Measurements from ENCODE around the gene TRIM32.

TRIM32 gene

DNA sequence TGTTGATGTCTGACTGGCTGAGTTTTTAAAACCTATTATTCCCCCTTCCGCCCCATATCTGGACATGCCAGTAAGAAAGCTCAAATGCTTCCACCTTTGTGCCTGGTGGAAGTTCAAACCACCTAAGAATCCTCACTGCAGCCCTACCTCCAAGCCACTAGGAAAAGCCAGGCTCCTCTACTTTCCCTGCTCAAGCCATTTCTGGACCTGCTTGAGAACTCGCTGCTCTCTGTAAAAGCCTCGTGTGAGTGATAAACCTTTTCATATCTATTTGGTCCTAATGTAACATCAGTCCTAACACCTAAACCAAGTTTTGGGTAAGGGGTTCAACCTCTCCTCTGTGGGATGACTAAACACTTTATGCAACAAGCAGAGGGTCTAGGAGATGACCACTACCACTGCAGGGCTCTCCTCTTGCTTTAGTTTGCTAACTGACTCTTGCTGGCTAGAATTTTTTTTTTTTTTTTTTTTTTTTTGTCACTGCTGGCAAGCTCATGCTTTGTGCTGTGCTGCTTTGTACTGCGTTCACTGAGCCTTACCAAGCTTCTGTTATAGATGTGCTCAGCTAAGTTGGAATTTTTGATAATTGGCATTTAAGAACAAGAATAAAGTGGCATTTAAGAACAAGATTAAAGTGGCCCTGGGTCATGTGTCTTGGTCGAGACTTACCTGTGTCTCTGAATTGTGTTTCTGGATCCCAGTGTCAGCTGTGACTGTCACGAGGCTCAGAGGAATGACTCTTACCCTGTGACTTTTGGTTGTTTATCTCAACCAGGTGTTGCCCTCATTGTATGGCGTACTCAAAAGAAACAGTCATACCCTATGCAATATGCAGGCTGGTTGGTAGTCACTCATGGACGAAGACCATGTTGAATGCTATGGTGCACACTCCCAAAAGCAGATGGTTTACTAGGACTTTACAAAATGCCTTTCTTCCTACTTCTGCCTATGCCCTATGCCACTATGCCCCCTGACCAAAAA, 19.5 kb downstream of the TRIM32 start:
- DNase-seq: no peak

DNA sequence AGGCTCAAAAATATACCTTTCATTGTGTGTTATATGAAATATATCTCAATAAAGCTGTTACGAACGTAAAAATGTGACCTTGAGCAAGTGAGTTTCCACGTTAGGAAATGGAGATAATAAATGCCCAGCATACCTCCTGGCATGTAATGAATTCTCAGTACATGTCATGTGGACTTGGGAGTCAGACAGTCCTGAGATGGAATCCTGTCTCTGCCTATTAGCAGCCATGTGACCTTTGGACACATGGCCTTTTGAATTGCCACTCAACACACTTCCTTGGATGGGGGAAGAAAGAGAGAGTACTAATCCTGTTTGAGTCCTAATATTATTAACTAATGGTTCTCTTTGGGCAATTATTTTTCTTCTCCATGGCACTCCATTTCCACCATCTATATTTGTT, 25.7 kb downstream of the TRIM32 start:
- no peak for DNase-seq

DNA sequence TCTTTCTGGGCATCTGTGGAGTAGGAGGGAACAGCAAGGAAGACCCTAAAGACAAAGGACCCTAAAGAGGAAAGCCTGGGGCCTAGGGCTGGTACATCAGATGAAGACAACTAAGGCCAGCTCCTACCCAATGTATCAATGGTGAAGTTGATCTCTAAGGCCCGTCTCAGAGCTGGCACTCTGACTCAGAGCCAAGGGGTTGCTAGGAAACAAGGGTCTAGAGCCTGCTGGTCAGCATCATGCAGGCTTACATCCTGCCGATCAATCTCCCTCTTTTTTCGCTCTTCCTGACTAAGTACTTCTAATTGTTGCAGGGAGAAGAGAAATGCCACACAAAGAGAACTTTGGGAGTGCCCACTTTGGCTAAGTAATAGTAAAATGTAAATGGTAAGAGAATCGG, 26.2 kb downstream of the TRIM32 start:
- DNase-seq: no peak

DNA sequence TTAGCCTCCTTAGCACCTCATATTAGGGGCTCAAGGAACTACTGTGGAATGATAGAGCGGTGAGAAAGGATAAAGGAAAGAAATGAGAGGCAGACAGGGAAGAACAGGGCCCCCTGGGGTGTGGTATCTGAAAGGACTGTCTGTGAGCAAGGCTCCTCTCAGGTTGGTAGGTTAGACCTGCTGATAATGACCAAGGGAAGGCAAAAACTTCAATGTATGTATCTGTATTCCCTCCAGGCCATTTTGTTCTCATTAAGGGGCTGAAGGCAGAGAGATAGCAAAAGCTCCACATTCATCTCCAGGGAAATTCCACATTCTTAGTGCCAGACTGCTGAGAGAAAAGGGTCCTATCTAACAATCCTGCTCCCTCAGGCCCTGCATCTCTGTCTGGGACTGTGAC, 28.6 kb downstream of the TRIM32 start:
- DNase-seq: no peak

DNA sequence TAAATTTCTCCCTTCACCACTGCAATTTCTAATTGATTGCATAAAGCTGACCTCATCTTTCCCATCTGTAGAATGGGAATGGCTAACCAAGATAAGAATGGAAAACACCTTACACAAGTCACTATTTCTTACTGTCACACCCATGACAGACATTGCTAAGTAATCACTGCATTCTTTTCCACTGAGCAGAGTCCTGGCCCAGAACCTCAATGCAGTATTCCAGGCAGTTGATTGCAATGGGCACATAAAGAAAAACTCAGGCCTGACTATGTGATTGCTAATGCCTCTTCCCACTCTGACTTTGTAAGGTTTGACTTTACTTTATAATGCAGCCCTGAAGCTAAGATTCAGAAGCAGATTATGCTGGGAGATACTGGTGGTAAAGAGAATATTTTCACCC, 29.3 kb downstream of the TRIM32 start:
- DNase-seq: no peak

DNA sequence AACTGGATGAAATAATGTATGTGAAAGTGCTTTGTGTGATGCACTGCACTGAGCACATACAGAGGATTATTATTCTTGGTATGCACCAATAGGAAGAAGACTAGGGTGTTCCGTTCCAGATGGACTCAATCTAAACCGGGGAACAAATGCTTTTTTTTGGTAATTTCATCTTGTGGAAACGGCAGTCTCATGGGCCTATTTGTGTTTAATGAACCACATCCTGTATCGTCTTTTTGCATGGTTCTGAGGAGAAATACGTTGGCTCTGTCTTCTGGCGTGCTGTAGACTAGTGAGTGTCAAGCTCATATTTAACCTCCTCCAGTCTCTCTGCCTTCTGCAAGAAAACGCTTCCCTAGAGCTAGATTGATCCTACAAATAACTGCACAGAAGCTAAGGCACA, 30.0 kb downstream of the TRIM32 start:
- no peak for DNase-seq

DNA sequence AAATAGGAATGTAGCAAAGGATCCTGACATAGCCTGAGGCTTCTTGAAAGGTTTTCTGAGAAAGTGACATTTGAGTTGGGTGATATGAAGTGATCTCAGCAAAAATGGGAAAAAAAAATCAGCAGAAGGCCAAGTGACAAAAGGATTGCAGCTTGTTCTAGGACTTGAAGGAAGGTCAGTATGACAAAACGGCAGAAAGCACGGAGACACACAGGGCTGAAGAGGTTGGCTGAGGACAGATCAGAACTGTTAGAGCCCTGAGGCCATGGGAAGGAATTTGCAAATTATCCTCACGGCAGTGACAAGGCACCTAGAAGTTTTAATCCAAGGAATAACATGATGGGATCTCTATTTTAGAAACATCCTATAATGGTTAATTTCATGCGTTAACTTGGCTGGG, 31.0 kb downstream of the TRIM32 start:
- no peak for DNase-seq

DNA sequence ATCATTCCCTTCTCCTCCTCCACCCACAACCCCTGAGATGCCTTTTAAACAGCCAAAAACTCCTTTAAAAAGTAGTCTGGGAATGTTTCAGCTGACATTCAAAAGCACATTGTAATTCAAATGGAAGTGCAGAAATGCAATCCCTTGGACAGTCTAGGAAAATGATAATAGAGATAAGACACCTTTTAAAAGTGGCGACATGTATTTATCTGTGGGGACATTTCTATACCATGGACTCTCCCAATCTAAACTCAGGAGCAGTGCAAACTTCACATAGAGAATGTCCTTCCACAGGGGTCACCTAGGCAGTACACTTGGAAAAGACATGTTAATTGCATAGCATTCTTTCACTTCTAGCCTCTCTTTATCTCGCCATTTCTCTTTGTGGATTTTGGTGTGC, 33.0 kb downstream of the TRIM32 start:
- no peak for DNase-seq

DNA sequence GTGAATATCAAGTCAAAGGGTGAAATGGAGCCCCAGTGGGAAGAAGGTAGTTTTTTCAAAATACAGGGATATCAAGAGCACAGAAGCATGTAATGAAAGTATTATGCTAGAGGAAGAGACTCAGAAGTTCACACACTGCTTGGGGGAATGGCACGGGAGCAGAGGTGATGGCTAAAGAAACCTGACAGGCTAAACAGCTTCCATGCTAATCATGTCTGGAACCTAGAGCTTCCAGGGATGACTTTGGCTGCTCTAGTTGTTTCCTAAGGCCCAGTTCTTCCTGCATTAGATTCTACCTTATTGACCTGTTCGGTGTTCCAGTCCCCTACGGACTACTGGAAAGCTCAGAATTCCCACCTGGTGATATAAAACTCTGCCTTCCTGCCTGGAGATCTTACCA, 34.3 kb downstream of the TRIM32 start:
- no peak for DNase-seq

DNA sequence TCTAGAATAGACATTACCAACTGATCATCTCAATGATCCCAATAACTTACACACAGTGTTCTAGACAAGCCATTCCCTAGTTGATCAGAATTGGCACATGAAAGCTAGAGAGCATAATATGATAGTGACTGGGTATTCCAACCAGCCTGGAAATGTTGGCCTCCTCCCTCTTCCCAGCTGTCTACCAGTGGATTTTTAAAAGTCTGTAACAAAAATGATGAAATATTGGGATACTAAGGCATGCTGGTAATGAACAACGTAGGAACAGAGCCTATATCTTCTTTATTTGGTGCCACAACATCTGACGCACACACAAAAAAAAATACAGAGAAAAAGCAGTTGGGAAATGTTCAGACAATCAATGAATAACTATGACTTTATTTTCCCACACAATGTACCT, 34.8 kb downstream of the TRIM32 start:
- DNase-seq: no peak

DNA sequence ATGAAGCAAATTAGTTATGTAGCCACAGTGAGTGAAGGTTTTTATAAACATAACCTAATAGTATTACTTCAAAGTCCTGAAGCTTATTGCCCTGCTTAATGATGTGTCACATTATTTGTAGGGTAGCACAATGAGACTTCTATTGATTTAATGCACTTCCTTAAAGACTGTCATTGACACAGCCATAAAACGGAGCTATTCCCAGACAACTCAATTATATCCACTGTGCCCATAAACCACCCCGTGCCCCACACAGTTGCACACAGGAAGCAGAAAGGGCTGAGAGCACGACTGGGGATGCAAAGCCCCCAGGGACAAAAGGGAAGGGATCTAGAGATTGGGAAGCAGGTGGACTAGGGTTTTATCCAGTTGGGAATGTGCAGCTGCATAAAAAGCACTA, 37.0 kb downstream of the TRIM32 start:
- DNase-seq: no peak

DNA sequence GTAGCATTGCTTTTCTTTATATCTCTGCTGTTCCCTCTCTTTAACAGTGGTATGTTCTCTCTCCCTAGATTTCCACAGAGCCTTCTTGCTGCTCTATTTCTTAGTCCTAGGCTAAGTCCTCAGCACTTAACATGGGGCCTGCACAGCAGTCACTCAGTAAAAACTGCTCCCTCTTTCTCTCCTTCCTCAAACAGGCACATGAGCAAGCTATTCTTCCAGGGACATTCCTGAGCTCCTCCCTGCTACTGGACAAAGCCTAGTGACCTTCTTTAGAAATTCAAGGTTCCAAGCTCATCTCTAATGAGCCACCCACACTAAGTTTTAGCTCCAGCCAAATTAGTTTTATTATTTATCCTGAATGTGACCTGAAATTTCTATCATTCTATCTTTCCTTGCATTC, 39.5 kb downstream of the TRIM32 start:
- DNase-seq: no peak

DNA sequence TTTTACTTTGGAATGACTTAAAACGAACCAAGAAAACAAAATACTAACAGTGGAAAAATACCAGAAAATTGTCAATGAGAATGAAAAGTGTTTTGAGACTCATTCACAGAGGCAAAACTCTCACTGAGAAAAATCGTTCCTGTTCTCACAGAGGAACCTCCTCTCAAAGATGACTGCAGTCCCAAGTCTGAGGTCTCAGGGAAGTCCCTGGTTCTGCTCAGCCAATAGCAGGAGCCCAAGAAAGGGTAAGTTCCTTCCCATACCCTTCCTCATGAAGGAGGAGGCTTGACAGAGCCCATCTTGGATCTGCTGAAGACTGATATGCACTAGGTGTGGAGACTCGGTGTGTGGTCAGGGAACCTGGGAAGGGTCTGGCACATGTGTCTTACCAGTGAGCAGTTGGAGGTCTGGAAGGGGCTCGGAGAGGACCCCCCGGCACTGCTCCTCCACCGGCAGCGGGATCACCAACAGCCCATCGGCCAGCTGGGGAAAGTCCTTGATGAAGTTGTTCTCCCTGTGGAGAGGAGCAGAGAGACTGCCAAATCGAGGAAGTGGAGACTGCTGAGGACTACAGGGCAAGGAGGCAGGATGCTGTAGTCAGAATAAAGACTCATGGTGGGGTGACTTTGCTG, 46.0 kb downstream of the TRIM32 start:
- no peak for DNase-seq

DNA sequence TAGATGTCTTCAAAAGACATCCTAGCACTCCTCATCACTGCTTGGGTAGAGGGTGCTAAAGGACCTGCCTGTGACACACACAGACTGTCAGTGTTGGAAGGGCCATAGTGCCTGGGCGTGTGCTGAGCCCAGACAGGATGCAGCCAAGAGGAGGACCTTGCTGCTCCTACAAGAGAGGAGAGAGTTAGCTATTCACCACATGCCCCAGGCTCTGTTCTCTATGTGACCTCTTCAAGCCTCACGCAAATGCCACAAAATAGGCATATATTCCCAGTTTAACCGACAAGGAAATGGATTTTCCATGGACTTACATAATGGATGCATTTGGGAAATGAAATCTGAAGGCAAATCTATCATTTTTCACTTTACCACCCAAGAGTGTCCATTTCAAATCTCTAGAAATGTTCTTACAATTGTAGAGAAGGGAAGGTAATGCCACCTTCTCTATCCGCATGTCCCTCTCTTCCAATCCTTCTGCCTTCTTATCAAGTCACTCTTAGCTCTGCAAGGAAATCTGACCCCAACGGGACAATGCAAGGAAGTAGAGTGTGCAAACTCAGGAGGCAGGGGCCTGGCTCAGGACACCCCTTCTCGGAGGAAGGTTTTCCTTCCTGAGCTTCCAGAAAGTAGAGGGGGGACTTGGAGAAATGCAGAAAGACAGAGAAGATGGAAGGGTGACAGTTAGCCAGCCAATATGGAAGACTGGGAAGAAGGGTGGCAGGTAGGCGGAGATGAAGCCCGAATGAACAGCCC, 49.5 kb downstream of the TRIM32 start:
- DNase-seq: no peak

DNA sequence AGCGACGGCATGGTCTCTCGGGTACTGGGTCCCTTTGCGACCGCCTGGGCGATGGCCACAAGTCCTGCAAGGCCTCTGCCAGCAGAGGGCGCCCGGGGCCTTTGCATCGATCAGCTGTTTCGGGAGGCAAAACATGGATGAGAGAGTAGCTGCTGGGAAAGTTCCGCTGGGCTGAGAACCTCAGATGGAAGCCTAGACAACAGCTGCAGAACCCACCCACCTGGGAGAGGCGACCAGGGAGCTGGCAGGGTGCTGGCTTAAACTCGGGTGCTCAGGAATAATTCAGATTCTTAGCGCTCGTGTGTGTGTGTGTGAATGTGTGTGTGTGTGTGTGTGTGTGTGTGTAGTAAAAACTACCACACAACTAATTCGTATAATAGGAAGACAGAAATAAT, 50.0 kb downstream of the TRIM32 start:
- peak; percentile 68 for DNase-seq

DNA sequence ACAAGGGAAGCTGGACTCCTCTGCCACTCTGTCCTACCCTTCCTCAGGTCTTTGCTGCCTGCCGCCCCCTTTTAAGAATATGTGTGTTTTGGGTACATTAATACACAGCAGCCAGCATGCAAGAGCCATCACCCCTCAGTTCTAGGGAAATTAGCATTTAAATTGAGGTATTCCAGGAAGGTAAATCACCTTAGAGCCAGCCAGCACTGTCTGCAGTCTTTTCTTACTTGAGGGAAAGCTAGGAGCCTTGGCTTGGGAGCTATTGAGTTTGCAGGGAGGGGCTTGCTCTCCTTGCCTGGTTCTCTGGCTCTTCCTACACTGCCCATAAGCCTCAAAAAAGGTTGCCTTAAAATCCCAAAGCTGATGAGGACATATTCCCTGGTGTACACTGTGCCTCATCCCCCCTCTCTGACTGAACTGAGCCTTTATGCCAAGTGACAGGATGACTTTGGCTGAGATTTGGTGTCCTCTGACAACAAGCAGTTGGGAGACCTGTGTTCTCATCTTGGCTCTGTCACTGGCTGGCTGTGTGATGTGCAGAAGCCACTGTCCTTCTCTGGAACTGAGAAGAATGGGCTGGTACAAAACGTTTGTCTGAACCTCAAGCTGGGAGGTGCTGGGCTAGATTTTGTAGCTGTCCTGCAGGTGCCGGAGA, 54.1 kb downstream of the TRIM32 start:
- no peak for DNase-seq

DNA sequence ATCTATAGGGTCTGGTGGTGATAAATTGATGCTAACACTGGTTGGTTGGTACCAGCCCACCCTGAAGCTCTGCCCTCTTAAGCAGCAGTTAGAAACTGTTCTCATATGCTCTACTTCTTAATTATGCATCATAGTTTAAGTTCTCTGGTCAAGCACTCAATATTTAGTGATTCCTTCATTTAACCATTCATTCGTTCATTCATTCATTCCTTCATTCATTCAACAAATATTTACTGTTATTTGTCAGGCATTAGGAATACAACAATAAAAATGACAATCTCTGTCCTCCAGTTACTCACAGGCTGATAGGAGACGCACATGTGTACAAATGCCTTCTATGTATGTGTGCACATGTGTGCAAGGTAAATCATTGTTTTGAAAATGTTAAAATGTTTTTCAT, 54.6 kb downstream of the TRIM32 start:
- no peak for DNase-seq

DNA sequence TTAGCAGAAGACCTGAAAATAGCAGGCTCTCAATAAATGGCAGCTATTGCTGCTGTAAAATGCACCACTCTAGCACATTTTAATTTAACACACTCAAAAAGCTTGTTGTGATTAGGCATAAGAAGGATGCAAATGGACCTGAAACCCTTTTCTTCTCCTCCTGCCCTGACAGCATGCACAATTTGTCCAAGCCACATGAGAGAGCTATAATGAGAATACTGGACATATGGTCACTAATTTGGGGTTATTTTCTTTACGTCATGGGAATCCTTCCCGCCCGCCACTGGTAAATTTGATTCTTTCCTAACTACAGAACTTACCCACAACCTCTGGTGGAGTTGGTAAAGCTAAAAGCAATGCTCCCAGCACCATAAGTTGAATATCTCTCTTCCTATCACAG, 62.1 kb downstream of the TRIM32 start:
- no peak for DNase-seq

DNA sequence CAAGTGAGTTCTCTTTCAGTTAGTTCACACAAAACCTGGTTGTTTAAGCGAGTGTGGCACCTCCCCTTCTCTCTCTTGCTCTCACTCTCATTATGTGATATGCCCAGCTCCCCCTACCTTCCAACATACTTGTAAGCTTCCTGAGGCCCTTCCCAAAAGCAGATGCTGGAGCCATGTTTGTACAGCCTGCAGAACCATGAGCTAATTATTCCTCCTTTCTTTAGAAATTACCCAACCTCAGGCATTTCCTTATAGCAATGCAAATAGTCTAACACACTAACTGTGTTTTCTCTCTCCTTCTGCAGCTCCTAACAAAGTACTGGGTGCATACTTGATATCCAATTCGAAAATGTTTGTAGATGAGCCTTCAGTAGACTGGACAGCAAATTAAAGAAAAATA, 62.7 kb downstream of the TRIM32 start:
- DNase-seq: no peak

DNA sequence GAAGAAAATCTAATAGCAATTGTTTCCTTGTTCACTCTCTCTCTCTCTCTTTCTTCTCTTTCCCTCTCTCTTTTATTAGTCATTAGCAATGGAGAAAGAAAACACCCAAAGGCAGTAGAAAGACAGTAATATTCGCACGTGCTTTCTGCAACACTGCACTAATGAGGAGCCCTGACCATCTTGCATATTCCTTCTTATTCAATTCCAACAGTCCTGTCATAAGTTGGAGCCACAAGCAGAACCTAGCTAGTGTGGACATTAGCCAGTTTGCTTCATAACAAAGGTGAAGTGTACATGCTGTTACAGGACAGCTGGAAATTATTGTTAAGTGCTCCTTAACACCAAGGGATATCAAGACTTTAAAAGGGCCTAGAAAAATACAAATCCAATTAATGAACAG, 63.4 kb downstream of the TRIM32 start:
- DNase-seq: no peak

Data from activated CD4-positive, alpha-beta T cell treated with anti-CD3 and anti-CD28 coated beads, Interleukin-2, amount 50 U/mL, for 16 hours (primary cell).